CD4-positive, alpha-beta T cell treated with Interleukin-2 at 100 ng/mL for 4 hours (primary cell): Measurements from ENCODE around the gene E4F1.
"Not testable (repeated sequence)": the region's sequence is repeated elsewhere in the genome, so short reads cannot be mapped to it uniquely, and the experiment has no call there.

Source experiments
- DNase-seq: peaks from one replicate; pipeline ENCODE4 v3.0.0-alpha.2; 2020; ENCODE audit warnings: low spot score

The E4F1 gene

DNA sequence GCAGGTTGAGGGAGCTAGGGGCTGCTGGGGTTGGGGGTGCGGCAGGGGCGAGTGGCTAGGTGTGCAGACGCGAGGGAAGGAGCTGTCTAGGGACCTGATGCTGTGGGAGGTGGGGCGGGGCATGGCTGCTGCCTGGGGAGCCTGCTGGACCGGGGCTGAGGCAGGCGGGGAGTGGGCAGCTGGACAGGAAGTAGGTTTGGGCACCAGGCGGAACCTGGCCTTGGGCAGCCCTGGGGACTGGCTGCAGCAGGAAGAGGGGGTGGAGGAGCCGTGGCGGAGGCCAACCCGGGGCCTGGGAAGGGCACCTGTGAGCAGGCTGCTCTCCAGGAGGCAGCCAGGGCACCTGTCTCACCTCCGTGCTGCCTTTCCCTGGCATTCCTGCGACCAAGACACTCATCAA lies 7.0 kb downstream of the E4F1 start:
- DNase-seq, result no peak

DNA sequence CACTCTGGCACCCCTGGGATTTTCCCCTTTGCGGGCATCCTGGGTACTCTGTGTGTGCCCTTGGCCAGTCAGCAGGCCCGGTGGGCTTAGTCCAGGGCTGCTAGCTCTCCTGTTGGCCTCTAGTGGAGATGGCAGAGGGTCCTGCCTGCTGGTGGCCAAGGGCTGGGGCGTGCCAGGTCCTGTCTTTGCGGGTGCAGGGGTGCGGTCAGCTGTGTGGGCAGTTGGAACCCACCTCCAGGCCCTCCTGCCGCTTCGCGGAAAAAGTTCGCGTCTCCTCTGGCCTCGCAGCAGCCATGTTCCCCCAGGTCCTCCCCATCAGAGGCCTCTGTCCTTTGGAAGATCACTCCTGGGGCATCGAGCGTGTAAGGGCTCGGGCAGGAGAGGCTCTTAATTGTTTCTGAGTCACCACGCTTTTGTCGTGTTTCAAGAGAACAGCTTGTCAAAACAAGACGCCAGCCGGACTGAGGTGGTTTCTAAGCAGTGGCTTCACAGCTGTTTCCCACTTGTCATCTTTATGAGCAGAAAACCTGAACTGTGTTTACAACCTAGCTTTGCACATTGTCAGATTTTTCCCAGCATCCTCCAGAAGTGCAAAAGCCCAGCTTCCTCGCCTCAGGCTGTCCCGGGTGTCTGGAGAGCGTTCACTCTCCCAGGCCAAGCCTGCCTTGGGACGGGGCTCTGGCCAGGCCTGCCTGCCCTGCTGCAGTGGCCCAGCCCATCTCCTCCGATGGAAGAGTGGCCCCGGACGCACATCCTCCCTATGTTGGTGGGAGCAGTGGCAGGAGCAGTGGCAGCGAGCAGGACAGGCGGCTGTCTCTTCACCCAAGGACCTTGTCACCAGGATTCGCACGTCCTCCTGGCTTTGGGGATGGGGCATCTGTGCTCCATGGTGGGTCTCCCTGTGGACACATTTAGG lies 7.9 kb downstream of the E4F1 start:
- DNase-seq, result no peak

DNA sequence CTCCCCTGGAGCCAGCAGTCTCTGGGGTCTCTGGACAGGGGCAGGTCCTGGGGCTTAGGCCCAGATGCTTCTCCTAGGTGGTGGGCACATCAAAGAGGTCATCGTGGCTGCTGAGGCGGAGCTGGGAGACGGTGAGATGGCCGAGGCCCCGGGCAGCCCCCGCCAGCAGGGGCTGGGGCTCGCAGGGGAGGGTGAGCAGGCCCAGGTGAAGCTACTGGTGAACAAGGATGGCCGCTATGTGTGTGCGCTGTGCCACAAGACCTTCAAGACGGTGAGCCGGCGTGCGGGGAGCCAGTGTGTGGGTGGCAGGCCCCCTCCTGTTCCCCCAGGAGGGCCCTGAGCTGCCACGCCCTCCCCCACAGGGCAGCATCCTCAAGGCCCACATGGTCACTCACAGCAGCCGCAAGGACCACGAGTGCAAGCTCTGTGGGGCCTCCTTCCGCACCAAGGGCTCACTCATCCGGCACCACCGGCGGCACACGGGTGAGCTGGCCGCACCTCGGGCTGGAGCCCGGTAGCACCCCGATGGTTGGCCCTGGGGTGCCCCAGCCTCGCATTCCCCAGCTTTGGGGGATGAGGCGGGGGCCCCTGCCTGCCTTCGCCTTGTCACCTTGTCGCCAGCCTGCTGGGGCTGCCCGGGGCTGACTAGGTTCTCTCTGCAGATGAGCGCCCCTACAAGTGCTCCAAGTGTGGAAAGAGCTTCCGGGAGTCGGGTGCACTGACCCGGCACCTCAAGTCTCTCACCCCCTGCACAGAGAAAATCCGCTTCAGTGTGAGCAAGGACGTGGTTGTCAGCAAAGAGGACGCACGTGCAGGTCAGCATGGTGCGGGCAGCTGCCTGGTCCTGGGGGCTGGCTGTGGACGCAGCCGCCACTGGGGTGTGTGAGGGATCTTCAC lies 9.0 kb downstream of the E4F1 start:
- no peak for DNase-seq

DNA sequence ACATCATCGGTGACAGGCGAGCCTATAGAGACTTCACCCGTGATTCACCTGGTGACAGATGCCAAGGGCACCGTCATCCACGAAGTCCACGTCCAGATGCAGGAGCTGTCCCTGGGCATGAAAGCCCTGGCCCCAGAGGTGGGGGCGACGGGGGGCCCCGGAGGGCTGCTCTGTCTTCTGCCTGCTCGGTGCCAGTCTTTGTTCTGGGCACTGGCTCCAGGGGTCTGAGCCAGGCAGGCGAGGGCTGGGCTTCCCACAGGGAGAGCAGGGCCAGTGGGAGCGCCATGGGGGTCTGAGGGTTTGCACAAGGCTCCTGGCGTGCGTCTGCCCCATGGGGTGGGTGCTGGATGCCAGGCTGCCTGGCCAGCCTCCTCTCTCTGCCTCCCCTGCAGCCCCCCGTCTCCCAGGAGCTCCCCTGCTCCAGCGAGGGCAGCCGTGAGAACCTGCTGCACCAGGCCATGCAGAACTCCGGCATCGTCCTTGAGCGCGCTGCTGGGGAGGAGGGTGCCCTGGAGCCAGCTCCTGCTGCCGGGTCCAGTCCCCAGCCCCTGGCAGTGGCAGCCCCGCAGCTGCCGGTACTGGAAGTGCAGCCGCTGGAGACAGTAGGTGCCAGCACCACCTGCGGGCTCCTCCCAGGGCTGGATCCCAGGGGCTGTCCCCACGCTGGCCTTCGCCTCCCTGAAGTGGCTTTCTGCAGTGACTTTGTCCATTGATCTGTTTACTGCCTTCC lies 9.8 kb downstream of the E4F1 start:
- DNase-seq, result no peak

DNA sequence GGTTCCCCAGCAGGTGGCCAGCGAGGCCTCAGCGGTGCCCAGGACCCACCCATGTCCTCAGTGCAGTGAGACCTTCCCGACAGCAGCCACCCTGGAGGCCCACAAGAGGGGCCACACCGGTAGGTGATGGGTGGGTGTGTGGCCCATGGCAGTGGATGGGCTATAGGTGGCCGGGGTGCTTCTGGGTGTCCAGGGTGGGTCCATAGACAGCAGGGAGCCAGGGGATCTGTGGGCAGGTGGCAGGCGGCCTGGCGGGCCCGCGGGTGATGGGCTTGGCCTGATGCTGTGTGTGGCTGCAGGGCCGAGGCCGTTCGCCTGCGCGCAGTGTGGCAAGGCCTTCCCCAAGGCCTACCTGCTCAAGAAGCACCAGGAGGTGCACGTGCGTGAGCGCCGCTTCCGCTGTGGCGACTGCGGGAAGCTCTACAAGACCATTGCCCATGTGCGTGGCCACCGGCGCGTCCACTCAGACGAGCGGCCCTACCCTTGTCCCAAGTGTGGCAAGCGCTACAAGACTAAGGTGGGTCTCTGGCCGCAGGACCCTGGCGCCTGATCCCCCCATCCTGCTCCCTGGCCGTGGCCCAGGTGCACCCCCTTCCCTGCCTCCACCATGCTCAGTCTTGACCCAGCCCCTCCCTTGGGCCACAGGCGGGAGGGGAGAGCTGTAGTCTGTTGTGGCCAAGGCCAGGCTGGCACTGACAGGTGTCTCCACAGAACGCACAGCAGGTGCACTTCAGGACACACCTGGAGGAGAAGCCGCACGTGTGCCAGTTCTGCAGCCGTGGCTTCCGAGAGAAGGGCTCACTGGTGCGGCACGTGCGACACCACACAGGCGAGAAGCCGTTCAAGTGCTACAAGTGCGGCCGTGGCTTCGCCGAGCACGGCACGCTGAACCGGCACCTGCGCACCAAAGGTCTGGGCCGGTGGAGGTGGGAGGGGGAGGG lies 10.8 kb downstream of the E4F1 start:
- DNase-seq, result no peak

DNA sequence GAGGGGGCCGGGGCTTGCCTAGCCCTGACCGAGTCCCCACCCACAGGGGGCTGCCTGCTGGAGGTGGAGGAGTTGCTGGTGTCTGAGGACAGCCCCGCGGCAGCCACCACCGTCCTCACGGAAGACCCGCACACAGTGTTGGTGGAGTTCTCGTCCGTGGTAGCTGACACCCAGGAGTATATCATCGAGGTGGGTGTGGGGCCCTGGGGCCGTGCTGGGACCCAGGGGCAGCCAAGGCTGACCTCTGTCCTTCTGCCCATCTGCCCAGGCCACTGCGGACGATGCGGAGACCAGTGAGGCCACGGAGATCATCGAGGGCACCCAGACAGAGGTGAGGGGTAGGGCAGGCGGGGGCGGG lies 11.4 kb downstream of the E4F1 start:
- DNase-seq, result no peak

DNA sequence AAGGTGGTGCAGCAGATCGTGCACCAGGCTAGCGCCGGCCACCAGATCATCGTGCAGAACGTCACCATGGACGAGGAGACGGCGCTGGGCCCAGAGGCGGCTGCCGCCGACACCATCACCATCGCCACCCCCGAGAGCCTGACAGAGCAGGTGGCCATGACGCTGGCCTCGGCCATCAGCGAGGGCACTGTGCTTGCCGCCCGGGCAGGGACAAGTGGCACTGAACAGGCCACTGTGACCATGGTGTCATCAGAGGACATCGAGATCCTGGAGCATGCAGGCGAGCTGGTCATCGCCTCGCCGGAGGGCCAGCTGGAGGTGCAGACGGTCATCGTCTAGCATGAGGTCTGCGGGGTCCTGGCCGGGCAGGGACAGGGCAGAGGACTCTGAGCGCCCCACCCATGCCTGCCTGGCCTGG lies 11.9 kb downstream of the E4F1 start:
- DNase-seq, result no peak

DNA sequence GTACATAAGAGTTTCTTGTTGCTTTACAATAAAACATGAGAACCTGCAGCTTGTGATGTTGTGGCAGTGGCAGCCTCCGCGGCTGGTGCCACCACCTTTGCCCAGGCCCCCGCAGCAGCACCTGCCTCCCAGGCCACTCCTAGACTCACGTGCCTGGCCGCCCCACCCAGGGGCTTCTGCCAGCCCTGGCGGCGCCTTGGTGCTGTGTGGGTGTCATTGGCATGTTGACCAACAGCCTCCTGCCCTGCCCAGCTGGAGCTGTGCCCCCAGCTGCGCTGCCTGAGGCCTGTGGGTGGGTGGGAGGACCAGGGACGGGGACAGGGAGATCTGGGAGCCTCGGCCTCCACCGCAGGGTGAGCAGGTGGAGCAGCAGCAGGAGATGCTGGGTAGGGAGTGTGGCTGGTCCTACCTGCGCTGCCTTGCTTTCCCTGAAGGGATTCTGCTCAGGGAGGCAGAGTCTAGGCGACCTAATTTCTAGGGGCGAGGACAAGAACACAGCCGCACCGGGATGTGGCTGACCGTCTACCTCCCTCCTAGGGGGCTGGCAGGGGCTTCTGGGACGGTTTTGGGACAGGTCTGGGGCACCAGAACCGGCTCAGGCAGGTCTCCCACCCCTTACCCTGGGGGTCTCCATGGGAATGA lies 12.4 kb downstream of the E4F1 start:
- DNase-seq, result no peak

DNA sequence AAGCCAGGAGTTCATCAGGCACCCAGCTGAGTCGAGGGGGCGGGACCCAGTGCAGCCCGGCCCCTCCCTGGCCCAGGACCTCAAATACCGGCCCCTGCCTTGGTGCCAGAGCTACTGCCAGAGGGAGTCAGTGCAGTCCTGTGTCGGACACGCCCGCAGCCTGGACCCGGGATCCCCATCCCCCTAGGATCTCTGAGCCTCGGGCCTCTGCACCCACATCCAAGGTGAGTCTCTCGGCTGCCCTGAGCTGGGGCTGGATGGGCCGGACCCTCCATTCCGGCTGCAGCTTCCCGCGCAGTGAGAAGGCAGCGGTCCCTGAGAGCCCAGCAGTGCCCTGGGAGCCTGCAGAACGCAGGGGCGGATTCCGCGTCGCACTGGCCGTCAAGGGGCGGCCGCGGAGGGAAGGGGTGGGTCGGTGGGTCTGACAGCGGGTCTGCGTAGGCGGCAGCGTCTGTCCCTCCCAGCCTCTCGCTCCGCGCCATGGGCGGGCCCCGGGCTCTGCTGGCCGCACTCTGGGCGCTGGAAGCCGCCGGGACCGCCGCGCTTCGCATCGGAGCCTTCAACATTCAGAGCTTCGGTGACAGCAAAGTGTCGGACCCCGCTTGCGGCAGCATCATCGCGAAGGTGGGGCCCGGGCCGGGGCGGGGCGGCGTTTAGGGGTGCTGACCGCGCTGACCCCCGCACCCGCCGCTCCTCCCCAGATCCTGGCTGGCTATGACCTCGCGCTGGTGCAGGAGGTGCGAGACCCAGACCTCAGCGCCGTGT lies 13.1 kb downstream of the E4F1 start, which contains the start of gene DNASE1L2:
TSS of gene DNASE1L2 (plus strand) at position 108 of the 765 bp plus-strand sequence. CDS start at position 481, 373 bp downstream.
- no peak for DNase-seq

DNA sequence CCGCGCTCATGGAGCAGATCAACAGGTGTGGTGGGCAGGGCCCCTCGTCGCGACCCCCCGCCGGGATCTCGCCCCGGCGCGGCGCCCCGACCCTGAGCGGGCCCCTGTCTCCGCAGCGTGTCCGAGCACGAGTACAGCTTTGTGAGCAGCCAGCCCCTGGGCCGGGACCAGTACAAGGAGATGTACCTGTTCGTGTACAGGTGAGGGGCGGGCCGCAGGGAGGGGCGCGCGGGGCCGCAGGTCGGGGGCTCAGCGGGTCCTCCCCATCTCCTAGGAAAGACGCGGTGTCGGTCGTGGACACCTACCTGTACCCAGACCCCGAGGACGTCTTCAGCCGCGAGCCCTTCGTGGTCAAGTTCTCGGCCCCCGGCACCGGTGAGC lies 13.7 kb downstream of the E4F1 start:
- no peak for DNase-seq

DNA sequence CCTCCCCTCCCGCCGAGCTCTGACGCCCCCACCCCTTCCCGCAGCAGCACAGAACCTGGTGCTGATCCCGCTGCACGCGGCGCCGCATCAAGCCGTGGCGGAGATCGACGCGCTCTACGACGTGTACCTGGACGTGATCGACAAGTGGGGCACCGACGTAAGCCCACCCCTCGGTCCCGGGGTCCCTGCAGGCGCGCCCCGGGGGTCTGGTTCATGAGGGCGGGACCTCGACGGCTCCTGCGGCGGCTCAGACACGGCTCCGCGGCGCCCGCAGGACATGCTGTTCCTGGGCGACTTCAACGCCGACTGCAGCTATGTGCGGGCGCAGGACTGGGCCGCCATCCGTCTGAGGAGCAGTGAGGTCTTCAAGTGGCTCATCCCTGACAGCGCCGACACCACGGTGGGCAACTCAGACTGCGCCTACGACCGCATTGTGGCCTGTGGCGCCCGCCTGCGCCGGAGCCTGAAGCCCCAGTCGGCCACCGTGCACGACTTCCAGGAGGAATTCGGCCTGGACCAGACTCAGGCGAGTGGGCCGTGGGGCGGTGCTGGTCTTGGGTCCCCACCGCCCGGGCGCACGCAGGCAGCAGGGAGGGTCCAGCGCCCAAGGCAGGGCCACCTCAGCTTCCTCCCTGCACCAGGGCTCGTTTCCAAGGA lies 14.2 kb downstream of the E4F1 start:
- DNase-seq, result no peak

DNA sequence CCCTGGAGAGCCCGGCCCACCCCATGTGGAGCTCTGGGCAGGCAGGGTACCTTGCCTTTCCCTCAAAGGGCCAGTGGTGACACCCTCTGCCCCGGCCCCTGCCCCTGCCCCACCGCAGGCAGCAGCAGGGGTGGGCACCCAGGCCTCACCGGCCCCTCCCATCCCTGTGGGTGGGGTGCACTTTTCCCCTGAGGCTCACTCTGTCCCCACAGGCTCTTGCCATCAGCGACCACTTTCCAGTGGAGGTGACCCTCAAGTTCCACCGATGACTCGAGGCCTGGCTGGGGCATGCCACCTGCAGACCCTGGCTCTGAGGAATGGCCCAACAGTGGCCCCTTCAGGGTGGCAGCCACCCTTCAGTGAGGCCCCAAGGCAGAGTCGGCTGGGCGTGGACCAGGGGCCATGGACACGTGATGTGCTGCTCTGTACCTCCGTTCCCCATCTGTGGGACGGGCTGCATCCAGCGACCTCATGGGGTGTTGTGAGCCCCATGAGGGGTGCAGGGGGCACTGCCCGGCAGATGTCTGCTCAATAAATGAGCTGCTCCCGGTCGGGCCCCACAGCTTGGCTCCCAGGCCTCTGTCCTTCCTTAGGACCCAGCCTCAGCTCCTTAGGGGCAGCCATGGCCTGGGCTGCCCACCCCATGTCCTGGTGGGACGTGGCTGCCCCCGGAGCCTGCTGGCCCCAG lies 14.9 kb downstream of the E4F1 start:
- no peak for DNase-seq

DNA sequence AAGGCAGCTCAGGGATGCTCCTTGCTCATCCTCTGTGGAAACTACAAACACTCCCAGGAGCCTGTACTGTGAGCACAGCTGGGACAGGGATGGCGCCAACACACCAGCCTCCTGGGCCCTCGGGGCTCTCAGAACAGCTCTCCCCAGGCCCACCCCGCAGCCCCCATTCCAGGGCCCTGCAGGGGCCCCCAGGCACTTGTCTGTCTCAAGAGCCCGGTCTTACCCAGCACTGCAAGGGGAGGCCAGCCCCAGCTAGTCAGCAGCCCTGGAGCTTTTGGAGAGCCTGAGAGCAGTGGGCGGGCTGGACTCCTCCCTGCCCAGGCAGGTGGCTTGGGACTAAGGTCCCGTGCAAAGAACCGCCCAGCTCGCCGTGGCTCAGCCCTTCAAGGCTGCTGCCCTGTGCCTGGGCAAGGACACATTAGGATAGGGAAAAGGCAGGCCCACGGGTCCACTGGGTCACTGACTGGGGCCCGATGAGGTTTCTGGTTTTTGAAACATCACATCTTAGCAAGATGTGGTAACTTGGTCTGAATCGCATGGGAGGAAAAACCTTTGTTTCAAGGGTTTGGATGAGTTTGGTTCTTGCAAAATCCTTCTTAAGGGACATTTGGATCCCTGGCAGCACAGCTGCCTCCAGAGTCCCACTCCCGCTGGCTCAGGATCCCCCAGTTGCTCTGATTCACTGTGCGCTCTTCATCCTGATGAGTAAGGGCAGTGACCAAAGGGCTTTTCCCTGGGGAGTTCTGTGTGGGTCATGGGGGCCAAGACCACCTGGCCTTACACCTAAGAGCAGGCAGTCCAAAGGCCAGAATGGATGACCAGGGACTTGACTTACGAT lies 15.7 kb downstream of the E4F1 start:
- DNase-seq, result no peak

DNA sequence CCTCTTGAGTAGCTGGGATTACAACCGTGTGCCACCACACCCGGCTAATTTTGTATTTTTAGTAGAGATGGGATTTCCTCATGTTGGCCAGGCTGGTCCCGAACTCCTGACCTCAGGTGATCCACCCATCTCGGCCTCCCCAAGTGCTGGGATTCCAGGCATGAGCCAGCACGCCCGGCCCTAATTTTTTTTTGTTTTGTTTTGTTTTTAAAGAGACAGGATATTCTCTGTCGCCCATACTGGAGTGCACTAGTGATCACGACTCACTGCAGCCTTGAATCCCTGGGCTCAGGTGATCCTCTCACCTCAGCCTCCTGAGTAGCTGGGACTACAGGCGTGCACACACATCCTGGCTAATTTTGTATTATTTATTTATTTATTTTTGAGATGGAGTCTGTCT lies 16.9 kb downstream of the E4F1 start:
- not testable (repeated sequence) for DNase-seq

DNA sequence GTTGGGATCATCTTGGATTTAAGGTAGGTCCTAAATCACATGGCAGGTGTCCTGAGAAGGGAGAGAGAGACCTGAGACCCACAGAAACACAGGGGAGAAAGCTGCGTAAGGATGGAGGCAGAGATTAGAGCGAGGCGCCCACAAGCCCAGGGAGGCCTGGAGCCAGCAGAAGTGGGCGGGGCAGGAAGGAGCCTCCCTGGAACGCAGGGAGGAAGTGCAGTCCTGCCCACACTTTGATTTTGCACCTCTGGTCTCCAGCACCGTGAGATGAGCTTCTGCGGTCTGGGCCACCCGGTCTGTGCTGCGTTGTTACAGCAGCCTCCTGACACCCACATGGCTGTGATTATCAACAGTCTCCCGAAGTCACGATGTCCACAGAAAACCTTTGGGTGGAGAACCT lies 19.2 kb downstream of the E4F1 start:
- no peak for DNase-seq

DNA sequence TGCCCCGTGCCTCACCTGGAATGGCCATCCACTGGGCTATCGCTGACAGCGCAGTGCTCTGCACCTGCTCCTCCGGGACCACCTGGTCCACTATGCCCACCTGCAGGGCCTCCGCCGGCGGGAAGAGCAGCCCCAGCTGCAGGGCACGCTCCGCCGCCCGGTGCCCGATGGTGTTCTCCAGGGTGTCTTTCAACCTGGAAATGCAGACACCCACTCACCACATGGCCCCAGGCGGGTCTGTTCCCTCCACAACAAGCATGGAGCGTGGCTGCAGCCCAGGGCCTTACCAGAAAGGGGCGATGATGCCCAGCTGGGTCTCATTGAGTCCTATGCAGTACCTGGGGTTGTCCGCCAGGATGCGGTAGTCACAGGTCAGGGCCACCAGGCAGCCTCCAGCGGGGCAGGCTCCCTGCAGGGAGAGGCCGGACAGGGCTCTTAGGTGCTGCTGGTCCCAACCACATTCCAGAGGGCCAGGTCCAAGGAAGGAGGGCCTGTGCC lies 19.7 kb downstream of the E4F1 start:
- DNase-seq, result no peak

DNA sequence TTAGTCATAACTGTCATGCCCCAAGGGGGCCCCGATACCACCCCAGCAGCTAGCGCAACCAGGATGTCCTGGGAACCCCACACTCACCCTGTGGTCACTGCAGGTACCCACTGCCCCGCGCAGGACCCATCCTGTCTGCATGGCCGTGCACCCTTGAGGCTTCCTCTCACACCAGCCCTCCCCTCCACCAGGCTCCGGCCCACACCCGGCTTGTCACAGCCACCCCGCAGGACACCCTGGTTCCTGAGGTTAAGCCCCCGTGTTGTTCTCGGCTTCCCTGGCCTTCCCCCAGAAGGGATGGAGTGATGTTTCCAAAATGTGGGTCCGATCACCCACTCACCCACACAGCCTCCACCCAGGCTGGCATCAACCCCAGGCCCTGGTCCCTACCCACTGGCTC lies 20.4 kb downstream of the E4F1 start:
- no peak for DNase-seq

DNA sequence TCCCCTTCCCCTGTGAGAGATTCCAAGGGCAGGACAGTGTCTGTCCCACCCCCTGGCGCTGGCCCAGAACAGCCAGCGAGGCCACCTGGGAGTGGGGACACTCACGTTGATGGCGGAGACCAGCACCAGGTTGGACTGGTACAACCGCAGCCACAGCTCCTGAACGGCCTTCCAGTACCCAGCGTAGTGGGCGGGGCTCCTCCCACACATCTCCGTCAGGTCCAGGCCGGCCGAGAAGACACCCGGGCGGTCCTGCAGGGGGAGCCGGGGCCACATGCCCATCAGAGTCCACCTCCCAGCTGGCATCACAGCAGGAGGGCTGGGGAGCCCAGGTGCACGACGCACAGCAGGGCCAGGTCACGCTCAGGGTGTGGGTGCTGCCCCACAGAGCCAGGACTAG lies 20.9 kb downstream of the E4F1 start:
- no peak for DNase-seq
